Liver (tissue), 9 donors: ENCODE measurements around the gene VSIR. TPM values are rescaled to one million over a fixed set of nuclear protein-coding genes. Genes with fewer than 3 reads are reported as not detected.

Experiments
- DNase-seq: peaks from one replicate; pipeline ENCODE4 v3.0.0-alpha.2; 2017; ENCODE audit warnings: low spot score
- H3K27ac ChIP-seq, 2 donors: one replicate each; pipeline ENCODE4 v1.7.0; 2013; ENCODE audit warnings: inconsistent platforms in 2 of 2, low read length in 2 of 2, control low read depth in 1 of 2, low read depth in 1 of 2, mild to moderate bottlenecking in 1 of 2
- H3K27me3 ChIP-seq, 4 donors: one replicate each; pipeline versions ENCODE4 v1.6.1 to v1.7.0; 2013; ENCODE audit warnings: low read length in 3 of 4, inconsistent platforms in 1 of 4, mild to moderate bottlenecking in 1 of 4, moderate library complexity in 1 of 4; ENCODE audit not compliant: control insufficient read depth in 4 of 4, insufficient read depth in 4 of 4
- H3K36me3 ChIP-seq, 4 donors: one replicate each; pipeline versions ENCODE4 v1.6.1 to v1.7.0; 2013; ENCODE audit warnings: low read length in 3 of 4, mild to moderate bottlenecking in 3 of 4, low read depth in 1 of 4, moderate library complexity in 1 of 4; ENCODE audit not compliant: control insufficient read depth in 4 of 4, insufficient read depth in 3 of 4
- H3K4me1 ChIP-seq, 4 donors: one replicate each; pipeline versions ENCODE4 v1.6.1 to v1.7.0; 2013; ENCODE audit warnings: low read length in 3 of 4, mild to moderate bottlenecking in 3 of 4, moderate library complexity in 1 of 4; ENCODE audit not compliant: control insufficient read depth in 4 of 4, insufficient read depth in 4 of 4
- H3K4me3 ChIP-seq, 3 donors: one replicate each; pipeline versions ENCODE4 v1.6.1 to v1.7.0; 2013; ENCODE audit warnings: low read length in 3 of 3, control low read depth in 1 of 3, low read depth in 1 of 3, mild to moderate bottlenecking in 1 of 3
- H3K9ac ChIP-seq, 2 donors: one replicate each; pipeline ENCODE4 v1.7.0; 2013; ENCODE audit warnings: low read length in 2 of 2, mild to moderate bottlenecking in 2 of 2, moderate library complexity in 2 of 2, control low read depth in 1 of 2, low read depth in 1 of 2
- H3K9me3 ChIP-seq, 4 donors: one replicate each; pipeline versions ENCODE4 v1.6.1 to v1.7.0; 2013; ENCODE audit warnings: low read length in 3 of 4; ENCODE audit not compliant: control insufficient read depth in 4 of 4
- EGR1 ChIP-seq, 2 donors: IDR thresholded peaks; 2 replicates each; pipeline ENCODE4 v1.6.1; 2016 to 2018; ENCODE audit warnings: antibody characterized with exemption in 2 of 2, low read depth in 2 of 2
- FOXA1 ChIP-seq: IDR thresholded peaks from 2 replicates; pipeline ENCODE4 v1.6.1; 2016; ENCODE audit warnings: antibody characterized with exemption
- FOXA2 ChIP-seq: IDR thresholded peaks from 2 replicates; pipeline ENCODE4 v1.6.1; 2016; ENCODE audit warnings: antibody characterized with exemption
- GABPA ChIP-seq, 2 donors: IDR thresholded peaks in 1 of 2; conservative IDR thresholded peaks in 1 of 2; 2 replicates each; pipeline ENCODE4 v1.6.1; 2016; ENCODE audit warnings: antibody characterized with exemption in 2 of 2, mild to moderate bottlenecking in 1 of 2, moderate library complexity in 1 of 2
- HNF4A ChIP-seq, 2 donors: conservative IDR thresholded peaks; 2 replicates each; pipeline ENCODE4 v1.6.1; 2016; ENCODE audit warnings: antibody characterized with exemption in 2 of 2, mild to moderate bottlenecking in 2 of 2
- HNF4G ChIP-seq: IDR thresholded peaks from 2 replicates; pipeline ENCODE4 v1.6.1; 2016; ENCODE audit warnings: antibody characterized with exemption
- JUND ChIP-seq, 2 donors: IDR thresholded peaks; 2 replicates each; pipeline ENCODE4 v1.6.1; 2016; ENCODE audit warnings: antibody characterized with exemption in 2 of 2
- NR2F2 ChIP-seq: IDR thresholded peaks from 2 replicates; pipeline ENCODE4 v1.6.1; 2016; ENCODE audit warnings: antibody characterized with exemption
- RAD21 ChIP-seq, 2 donors: IDR thresholded peaks; 2 replicates each; pipeline ENCODE4 v1.6.1; 2016; ENCODE audit warnings: antibody characterized with exemption in 2 of 2, mild to moderate bottlenecking in 2 of 2
- RXRA ChIP-seq, 2 donors: IDR thresholded peaks; 2 replicates each; pipeline ENCODE4 v1.6.1; 2017 to 2018; ENCODE audit warnings: antibody characterized with exemption in 2 of 2, mild to moderate bottlenecking in 1 of 2
- SP1 ChIP-seq: IDR thresholded peaks from 2 replicates; pipeline ENCODE4 v1.6.1; 2018; ENCODE audit warnings: antibody characterized with exemption, mild to moderate bottlenecking
- YY1 ChIP-seq: IDR thresholded peaks from 2 replicates; pipeline ENCODE4 v1.6.1; 2016; ENCODE audit warnings: antibody characterized with exemption, mild to moderate bottlenecking
- WGBS: extraction: QIAGEN DNeasy Blood & Tissue Kit; methylation state at CpG from one replicate; pipeline ENCODE4 v1.1.7; 2013; 5-methylcytosine and 5-hydroxymethylcytosine counted together
- polyA plus RNA-seq, 2 donors: library from polyadenylated mRNA; stranded (reverse) in 1 of 2; unstranded in 1 of 2; fragments of 200-250 nt in 1 of 2; fragments of >200 nt in 1 of 2; fragmentation: Nextera tagmentation in 1 of 2; extraction: Ambion mirVana in 1 of 2; gene quantifications; one replicate each; pipeline versions ENCODE4 v1.2.1 to v1.2.3, GENCODE V29; 2013 to 2015
- total RNA-seq, 2 donors: library from RNA; depleted of rRNA; stranded (reverse); fragments of >200 nt; gene quantifications; one replicate each; pipeline ENCODE4 v1.2.3, GENCODE V29; 2014
- TF ChIP-seq, protein P1 (sequence below): IDR thresholded peaks from 2 replicates; pipeline ENCODE4 v1.6.1; 2016; ENCODE audit warnings: antibody characterized with exemption
- TF ChIP-seq, protein P2 (sequence below): IDR thresholded peaks from 2 replicates; pipeline ENCODE4 v1.6.1; 2016; ENCODE audit warnings: antibody characterized with exemption, mild to moderate bottlenecking
- TF ChIP-seq, protein P3 (sequence below): fragments of 150-350 bp; IDR thresholded peaks from 2 replicates; pipeline ENCODE4 v1.5.1; 2017; ENCODE audit warnings: improper control_type of control experiment, low read depth, low read length; ENCODE audit not compliant: missing input control
- TF ChIP-seq, protein P4 (sequence below): IDR thresholded peaks from 2 replicates; pipeline ENCODE4 v1.6.1; 2016; ENCODE audit warnings: antibody characterized with exemption
- TF ChIP-seq, protein P5 (sequence below): IDR thresholded peaks from 2 replicates; pipeline ENCODE4 v1.6.1; 2016; ENCODE audit warnings: antibody characterized with exemption
- donor health status: healthy.
- donor health status: healthy.
- donor health status: healthy.
- donor health status: healthy.
- donor health status: healthy.

VSIR gene
- total and polyA plus RNA-seq, 4 donors: 7.2 to 12.2 (median 10.8) TPM

DNA sequence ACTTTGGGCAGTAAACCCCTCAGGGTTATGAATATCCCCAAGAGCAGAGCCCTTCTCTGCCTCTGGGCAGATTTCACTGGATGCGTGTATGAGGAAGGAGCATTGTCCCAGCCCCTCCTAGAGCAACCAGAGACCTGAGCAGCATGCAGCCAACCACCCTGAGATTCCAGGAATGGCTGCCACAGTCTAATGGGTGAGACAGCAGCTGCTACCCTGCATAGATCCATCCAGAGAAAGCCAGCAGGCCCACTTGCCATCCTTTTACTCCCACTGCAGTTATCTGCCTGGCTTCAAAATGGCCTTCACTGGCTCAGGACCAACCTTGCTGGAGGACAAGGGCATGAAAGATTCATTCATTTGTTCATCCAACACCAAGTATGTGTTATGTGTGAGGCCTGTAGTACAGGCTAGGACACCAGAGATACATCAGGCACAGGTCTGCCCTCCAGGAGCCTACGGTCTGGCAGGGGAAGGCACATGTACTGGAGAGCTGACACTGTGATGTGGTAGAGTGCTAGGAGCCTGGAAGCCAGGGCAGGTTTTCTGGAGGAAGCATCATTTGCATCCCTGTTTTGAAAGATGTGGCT is 27.6 kb downstream of the VSIR start:
- H3K4me1 ChIP-seq: peaks cover 2 to 17% (median 10%) of the 10 kb centered on the region in 4 donors

DNA sequence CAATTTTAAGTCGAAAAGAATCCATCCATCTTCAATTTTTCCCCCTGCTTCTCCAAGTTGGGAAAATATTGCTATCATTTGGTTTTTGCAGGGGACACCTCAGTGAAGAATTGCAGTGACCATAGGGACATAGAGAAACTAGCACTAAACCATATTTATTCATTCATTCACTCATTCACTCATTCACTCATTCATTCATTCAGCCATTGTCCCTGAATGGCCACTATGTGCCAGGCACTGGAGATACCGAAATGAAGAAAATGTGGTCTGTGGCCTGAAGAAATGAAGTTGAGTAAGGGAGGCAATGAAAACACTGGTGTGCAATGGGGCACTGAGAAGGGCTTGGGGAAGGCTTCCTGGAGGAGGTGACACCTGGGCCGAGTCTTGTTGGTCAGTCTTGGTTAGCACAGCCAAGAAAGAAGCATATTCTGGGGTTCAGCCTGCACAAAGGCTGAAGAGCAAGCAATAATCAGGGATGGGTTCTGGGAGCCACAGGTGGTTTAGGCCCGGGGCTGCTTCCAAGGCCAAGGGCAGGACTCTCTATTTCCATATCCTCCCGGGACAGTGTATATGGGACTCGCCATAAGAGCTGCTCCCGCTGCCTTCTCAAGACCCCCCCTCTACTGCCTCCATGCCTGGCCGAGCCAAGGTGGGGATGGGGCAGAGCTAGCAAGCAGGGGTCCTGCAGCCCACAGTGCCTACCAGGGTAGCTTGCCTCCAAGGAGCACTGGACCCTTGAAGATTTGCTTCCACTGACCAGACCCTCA is 28.2 kb downstream of the VSIR start:
- Histone ChIP-seq H3K4me3 (no peak overlapping the region), H3K27me3 (no peaks in the 10 kb centered on the region), H3K36me3 (no peaks in the 10 kb centered on the region), H3K9me3 (no peaks in the 10 kb centered on the region), H3K27ac (no peak overlapping the region), H3K4me1 (peaks cover 2 to 17% (median 10%) of the 10 kb centered on the region in 4 donors), H3K9ac (no peak overlapping the region)
- TF ChIP-seq, protein P1, sequence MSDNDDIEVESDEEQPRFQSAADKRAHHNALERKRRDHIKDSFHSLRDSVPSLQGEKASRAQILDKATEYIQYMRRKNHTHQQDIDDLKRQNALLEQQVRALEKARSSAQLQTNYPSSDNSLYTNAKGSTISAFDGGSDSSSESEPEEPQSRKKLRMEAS: no peak
- TF ChIP-seq, protein P2, sequence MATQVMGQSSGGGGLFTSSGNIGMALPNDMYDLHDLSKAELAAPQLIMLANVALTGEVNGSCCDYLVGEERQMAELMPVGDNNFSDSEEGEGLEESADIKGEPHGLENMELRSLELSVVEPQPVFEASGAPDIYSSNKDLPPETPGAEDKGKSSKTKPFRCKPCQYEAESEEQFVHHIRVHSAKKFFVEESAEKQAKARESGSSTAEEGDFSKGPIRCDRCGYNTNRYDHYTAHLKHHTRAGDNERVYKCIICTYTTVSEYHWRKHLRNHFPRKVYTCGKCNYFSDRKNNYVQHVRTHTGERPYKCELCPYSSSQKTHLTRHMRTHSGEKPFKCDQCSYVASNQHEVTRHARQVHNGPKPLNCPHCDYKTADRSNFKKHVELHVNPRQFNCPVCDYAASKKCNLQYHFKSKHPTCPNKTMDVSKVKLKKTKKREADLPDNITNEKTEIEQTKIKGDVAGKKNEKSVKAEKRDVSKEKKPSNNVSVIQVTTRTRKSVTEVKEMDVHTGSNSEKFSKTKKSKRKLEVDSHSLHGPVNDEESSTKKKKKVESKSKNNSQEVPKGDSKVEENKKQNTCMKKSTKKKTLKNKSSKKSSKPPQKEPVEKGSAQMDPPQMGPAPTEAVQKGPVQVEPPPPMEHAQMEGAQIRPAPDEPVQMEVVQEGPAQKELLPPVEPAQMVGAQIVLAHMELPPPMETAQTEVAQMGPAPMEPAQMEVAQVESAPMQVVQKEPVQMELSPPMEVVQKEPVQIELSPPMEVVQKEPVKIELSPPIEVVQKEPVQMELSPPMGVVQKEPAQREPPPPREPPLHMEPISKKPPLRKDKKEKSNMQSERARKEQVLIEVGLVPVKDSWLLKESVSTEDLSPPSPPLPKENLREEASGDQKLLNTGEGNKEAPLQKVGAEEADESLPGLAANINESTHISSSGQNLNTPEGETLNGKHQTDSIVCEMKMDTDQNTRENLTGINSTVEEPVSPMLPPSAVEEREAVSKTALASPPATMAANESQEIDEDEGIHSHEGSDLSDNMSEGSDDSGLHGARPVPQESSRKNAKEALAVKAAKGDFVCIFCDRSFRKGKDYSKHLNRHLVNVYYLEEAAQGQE: no peak
- TF ChIP-seq GABPA (IDR thresholded peaks at IDR 0.05 in 1 of 2, conservative IDR thresholded peaks at IDR 0.05 in 1 of 2) (no peak), HNF4G (no peak), RXRA (IDR thresholded peaks at IDR 0.05) (no peak), FOXA2 (no peak), FOXA1 (no peak), YY1 (no peak), RAD21 (IDR thresholded peaks at IDR 0.05) (no peak), SP1 (no peak), HNF4A (conservative IDR thresholded peaks at IDR 0.05) (no peak), EGR1 (IDR thresholded peaks at IDR 0.05; ENCODE audit: low read depth in 2 of 2) (no peak), NR2F2 (no peak)
- TF ChIP-seq, protein P3, sequence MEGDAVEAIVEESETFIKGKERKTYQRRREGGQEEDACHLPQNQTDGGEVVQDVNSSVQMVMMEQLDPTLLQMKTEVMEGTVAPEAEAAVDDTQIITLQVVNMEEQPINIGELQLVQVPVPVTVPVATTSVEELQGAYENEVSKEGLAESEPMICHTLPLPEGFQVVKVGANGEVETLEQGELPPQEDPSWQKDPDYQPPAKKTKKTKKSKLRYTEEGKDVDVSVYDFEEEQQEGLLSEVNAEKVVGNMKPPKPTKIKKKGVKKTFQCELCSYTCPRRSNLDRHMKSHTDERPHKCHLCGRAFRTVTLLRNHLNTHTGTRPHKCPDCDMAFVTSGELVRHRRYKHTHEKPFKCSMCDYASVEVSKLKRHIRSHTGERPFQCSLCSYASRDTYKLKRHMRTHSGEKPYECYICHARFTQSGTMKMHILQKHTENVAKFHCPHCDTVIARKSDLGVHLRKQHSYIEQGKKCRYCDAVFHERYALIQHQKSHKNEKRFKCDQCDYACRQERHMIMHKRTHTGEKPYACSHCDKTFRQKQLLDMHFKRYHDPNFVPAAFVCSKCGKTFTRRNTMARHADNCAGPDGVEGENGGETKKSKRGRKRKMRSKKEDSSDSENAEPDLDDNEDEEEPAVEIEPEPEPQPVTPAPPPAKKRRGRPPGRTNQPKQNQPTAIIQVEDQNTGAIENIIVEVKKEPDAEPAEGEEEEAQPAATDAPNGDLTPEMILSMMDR: no peak
- TF ChIP-seq, protein P4, sequence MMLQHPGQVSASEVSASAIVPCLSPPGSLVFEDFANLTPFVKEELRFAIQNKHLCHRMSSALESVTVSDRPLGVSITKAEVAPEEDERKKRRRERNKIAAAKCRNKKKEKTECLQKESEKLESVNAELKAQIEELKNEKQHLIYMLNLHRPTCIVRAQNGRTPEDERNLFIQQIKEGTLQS: no peak
- TF ChIP-seq, protein P5, sequence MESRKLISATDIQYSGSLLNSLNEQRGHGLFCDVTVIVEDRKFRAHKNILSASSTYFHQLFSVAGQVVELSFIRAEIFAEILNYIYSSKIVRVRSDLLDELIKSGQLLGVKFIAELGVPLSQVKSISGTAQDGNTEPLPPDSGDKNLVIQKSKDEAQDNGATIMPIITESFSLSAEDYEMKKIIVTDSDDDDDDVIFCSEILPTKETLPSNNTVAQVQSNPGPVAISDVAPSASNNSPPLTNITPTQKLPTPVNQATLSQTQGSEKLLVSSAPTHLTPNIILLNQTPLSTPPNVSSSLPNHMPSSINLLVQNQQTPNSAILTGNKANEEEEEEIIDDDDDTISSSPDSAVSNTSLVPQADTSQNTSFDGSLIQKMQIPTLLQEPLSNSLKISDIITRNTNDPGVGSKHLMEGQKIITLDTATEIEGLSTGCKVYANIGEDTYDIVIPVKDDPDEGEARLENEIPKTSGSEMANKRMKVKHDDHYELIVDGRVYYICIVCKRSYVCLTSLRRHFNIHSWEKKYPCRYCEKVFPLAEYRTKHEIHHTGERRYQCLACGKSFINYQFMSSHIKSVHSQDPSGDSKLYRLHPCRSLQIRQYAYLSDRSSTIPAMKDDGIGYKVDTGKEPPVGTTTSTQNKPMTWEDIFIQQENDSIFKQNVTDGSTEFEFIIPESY: no peak
- 83% methylated on average over 8 of the region's 8 CpGs for WGBS
- DNase-seq: no peak

More for the DNA sequence above, 27.6 kb downstream of the VSIR start:
- Histone ChIP-seq H3K9me3 (no peaks in the 10 kb centered on the region), H3K27ac (no peak overlapping the region), H3K4me3 (no peak overlapping the region), H3K9ac (no peak overlapping the region), H3K36me3 (no peaks in the 10 kb centered on the region), H3K27me3 (no peaks in the 10 kb centered on the region)
- 89% methylated on average over 2 of the region's 2 CpGs for WGBS
- DNase-seq: no peak
- TF ChIP-seq GABPA (IDR thresholded peaks at IDR 0.05 in 1 of 2, conservative IDR thresholded peaks at IDR 0.05 in 1 of 2) (no peak), YY1 (no peak), EGR1 (IDR thresholded peaks at IDR 0.05; ENCODE audit: low read depth in 2 of 2) (no peak), SP1 (no peak), JUND (IDR thresholded peaks at IDR 0.05) (no peak)
- TF ChIP-seq, protein P4: no peak
- TF ChIP-seq, protein P1: no peak
- TF ChIP-seq, protein P3: no peak
